OCI-LY7 (cell line): ENCODE data around the gene TSTD1.

Experiments
- EZH2phosphoT487 ChIP-seq: fragments of 200-600 bp; sonication (generic); IDR thresholded peaks from 2 replicates; pipeline ENCODE4 v1.6.1; 2018; ENCODE audit warnings: low read depth, borderline replicate concordance, mild to moderate bottlenecking, mixed run types, antibody characterized with exemption, low read length, moderate library complexity, mixed read lengths
- TF ChIP-seq, protein P1 (sequence below): fragments of 200-600 bp; sonication (generic); conservative IDR thresholded peaks from 2 replicates; pipeline ENCODE4 v1.5.1; 2014; ENCODE audit warnings: mild to moderate bottlenecking, antibody characterized with exemption, low read length, moderate library complexity, mixed read lengths

DNA sequence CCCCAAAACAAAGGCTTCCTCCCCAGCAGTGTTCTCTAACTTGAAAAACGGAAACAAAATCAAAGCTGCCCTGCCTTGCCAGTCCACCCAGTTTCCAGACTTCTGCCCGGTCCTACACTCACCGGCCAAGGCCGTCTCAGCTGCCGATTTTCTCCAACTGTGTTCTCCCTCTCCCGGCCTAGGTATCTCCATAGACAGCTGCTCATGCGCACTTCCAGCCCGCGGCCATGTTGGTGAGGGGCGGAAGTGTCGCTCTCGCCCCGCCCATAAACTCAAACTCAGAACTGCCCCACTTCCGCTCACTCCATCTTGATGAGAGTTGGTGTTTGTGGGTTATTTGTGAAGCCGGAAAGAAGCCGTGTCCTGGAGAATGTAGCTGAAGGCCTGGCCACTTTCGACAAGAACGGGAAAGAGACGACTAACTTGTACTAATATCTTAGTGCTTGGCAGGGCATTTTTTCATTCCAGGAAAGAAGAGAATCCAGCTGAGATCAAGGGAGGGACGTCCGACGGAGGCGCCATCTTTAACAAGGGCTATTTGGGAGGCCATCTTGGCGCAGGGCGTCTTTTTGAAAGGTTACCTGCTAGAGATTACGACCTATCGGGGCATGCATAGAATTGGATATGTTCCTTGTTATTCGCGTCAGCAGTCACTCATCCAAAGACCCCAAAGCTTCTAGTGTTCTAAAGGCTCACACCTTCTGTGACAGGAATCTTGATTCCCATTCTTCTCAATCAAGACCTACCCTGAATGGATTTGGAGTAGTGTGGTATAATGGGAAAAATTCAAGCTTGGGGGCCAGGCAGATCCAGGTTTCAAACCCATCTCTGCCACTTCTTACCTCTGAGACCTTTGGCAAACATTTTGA is 7.2 kb upstream of the TSTD1 start, which contains the start of gene USF1:
- TF ChIP-seq, protein P1, sequence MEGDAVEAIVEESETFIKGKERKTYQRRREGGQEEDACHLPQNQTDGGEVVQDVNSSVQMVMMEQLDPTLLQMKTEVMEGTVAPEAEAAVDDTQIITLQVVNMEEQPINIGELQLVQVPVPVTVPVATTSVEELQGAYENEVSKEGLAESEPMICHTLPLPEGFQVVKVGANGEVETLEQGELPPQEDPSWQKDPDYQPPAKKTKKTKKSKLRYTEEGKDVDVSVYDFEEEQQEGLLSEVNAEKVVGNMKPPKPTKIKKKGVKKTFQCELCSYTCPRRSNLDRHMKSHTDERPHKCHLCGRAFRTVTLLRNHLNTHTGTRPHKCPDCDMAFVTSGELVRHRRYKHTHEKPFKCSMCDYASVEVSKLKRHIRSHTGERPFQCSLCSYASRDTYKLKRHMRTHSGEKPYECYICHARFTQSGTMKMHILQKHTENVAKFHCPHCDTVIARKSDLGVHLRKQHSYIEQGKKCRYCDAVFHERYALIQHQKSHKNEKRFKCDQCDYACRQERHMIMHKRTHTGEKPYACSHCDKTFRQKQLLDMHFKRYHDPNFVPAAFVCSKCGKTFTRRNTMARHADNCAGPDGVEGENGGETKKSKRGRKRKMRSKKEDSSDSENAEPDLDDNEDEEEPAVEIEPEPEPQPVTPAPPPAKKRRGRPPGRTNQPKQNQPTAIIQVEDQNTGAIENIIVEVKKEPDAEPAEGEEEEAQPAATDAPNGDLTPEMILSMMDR = no peak
- no peak for TF ChIP-seq EZH2phosphoT487
